DMS 273 (cell line): ENCODE data around the gene DEPDC1.
A peak's percentile ranks its signal among the peaks of the same experiment; 100 is the strongest.
"Not testable (repeated sequence)": the region's sequence is repeated elsewhere in the genome, so short reads cannot be mapped to it uniquely, and the experiment has no call there.

Source experiments
- DNase-seq: peaks from one replicate; lab custom pipeline; 2025; ENCODE audit not compliant: unreplicated experiment; lab: John Stamatoyannopoulos, UW

DEPDC1 gene, protein sequence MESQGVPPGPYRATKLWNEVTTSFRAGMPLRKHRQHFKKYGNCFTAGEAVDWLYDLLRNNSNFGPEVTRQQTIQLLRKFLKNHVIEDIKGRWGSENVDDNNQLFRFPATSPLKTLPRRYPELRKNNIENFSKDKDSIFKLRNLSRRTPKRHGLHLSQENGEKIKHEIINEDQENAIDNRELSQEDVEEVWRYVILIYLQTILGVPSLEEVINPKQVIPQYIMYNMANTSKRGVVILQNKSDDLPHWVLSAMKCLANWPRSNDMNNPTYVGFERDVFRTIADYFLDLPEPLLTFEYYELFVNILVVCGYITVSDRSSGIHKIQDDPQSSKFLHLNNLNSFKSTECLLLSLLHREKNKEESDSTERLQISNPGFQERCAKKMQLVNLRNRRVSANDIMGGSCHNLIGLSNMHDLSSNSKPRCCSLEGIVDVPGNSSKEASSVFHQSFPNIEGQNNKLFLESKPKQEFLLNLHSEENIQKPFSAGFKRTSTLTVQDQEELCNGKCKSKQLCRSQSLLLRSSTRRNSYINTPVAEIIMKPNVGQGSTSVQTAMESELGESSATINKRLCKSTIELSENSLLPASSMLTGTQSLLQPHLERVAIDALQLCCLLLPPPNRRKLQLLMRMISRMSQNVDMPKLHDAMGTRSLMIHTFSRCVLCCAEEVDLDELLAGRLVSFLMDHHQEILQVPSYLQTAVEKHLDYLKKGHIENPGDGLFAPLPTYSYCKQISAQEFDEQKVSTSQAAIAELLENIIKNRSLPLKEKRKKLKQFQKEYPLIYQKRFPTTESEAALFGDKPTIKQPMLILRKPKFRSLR

GRCh38 chr1:68496680-68497357 is at the start of gene DEPDC1:
Gene DEPDC1 (minus strand): TSS chr1:68497082. CDS start chr1:68496999, 83 bp downstream.
- peak; percentile 98 for DNase-seq

- no peak for DNase-seq
These were observed 47.8 kb upstream of the DEPDC1 start for GRCh38 chr1:68544651-68545050.

- DNase-seq, result no peak
These were observed 45.7 kb upstream of the DEPDC1 start for GRCh38 chr1:68542586-68542985.

DNA sequence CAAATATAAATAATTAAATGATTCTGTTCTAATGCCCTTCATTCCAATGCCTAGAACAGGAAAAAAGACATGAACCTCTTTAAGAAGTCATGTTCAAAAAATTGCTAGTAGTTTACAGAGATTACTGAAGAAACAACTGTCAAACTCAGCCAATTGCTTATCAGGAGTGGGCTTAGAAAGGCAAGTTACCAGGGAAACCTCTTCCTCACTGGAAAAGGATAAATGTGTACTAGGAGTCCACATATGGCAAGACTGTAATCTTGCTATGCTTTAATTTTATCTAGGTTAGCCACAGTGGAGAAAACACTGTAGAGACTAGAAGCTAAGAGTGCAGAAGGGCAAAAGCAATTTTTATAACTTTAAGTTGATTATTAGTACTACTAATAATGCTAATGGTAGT is 42.1 kb upstream of the DEPDC1 start:
- no peak for DNase-seq

DNA sequence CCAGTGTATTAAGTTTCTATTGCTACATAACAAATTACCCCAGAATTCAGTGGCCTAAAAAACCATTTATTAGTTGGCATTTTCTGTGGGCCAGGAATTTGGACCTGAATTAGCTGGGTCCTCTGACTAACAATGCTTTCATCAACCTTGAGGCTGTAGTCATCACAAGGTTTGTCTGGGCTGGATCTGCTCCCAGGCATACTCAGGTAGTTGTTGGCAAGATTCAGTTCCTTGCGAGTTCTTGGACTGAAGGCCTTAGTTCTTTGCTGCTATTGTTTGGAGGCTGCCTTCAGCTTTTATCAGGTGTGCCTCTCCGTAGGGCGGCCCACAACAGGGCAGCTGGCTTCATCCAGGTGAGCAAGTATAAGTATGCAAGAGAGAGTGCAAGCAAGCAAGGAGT is 31.4 kb upstream of the DEPDC1 start:
- DNase-seq, result no peak

DNA sequence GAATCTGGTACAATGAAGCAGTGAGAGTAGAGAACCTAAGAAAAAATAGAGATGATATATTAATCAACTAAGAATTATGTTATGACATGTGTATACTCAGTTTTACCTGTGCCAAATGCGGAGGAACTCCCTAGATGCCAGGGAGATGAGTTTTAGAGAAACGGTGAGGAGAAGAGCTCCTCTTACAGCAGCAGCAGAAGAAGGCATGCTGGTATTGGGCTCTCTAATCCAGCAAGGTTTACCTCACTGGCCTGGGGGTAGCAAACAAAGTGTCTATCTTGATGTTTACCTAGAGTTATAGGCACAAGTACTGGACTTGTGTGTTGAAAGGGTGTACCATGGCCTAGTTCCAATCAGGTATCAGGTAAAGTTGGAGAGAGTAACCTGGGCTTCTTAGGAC is 28.9 kb upstream of the DEPDC1 start:
- no peak for DNase-seq

- no peak for DNase-seq
These were observed 24.4 kb upstream of the DEPDC1 start for GRCh38 chr1:68521286-68521685.

DNA sequence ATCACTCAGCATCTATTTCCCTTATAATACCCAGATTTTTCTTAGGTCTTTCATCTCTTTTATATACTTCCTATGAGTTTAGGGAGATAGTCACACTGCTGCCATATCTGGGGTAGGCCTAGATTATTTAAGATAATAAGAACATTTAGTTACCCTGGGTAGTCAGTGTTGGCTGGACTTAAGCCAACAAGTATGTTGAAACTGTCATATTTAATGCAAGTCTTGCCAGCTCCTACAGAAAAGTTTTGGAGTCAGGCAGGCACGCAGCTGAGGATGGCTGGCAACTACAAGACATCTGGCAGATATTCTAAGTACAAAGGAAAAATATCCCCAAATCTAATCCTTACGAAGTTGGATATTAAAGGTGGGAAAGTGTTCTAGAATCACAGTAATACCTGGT is 19.2 kb upstream of the DEPDC1 start:
- DNase-seq, result peak; percentile 1

DNA sequence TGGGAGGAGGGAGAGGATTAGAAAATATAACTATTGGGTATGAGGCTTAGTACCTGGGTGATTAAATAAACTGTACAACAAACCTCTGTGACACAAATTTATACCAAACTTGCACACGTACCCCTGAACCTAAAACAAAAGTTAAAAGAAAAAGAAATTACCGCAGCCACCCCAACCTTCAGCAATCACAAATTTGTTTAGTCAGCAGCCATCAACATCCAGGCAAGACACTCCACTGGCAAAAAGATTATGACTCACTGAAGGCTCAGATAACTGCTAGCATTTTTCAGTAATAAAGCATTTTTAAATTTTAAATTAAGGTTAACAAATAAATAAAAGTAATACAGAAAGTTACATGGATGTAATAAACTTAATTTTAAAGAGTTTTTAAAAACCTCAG is 14.4 kb upstream of the DEPDC1 start:
- no peak for DNase-seq

DNA sequence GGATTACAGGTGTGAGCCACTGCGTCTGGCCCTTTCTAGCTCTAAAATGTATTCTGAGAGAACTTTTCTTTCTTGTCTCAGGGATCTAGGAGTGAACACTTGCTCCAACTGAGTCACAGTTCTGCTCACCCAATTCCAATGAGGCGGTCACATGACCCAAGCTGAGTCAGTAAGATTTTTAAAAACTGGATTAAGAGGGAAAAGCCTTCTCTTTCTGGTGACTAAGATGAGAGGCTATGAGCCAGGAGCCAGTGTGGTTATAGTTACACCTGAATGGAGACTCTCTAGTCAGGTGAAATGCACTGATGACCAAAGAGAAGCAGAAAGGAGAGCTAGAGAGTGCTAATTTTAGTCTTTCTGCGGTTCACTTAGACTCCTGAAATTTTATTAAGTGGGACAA is 9.5 kb upstream of the DEPDC1 start:
- DNase-seq, result no peak

- DNase-seq, result no peak
These were observed 6.2 kb upstream of the DEPDC1 start for GRCh38 chr1:68503085-68503484.

DNA sequence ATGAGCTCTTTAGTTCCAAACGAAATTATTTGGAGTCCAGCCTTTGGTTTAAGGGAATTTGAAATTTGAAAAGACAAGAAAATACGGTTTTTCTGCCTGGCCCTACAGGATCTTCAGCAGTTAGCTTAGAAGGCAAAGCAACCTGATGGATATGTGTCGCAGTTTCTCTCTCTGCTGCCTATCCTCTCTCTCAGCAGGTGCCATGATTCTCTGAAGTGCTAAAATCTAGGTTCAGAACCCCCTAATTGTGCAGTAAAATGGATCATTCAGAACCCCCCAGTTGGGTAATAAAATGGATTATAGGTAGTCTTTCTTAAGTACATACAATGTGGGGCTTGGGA is 446 bp upstream of the DEPDC1 start:
- DNase-seq, result no peak

- peak; percentile 48 for DNase-seq
These were observed 758 bp downstream of the DEPDC1 start for GRCh38 chr1:68495968-68496679.

GRCh38 chr1:68495532-68495931 is 1.4 kb downstream of the DEPDC1 start:
- peak; percentile 19 for DNase-seq

GRCh38 chr1:68493193-68493592 is 3.7 kb downstream of the DEPDC1 start:
- DNase-seq, result no peak

- not testable (repeated sequence) for DNase-seq
These were observed 4.6 kb downstream of the DEPDC1 start for GRCh38 chr1:68492255-68492654.

DNA sequence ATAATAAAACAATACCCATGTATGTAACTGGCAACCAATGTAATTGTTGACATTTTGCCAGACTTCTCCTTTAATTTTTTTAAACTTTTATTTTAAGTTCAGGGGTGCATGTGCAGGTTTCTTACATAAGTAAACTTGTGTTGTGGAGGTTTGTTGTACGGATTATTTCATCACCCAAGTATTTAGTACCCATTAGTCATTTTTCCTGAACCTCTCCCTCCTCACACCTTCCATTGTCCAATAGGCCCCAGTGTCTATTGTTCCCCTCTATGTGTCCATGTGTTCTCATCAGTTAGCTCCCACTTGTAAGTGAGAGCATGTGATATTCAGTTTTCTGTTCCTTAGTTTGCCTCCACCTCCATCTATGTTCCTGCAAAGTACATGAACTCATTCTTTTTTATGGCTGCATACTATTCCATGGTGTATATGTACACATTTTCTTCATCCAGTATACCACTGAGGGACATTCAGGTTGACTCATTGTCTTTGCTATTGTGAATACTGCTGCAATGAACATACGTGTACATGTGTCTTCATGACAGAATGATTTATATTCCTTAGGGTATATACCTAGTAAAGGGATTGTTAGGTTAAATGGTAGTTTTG is 6.7 kb downstream of the DEPDC1 start:
- no peak for DNase-seq

- no peak for DNase-seq
These were observed 11.4 kb downstream of the DEPDC1 start for GRCh38 chr1:68485431-68486022.

DNA sequence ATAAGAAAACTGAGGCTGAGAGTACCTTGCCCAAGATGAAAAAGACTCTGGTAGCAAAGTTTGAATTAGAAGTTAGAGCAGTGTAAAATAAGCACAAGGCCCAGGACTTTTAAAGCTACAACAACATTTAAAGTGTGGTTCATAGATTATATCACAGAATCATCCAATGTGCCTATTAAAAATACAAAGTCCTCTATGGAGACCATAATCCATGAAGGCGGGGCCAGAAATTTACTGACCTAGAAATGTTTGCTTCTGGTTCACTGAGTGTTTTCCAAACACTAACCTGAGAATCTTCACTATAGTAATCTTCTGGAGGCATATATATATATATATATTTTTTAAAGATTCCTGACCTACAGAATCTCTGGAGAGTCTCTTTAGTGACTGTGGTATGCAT is 12.3 kb downstream of the DEPDC1 start:
- DNase-seq, result no peak

GRCh38 chr1:68481041-68481440 is 15.8 kb downstream of the DEPDC1 start:
- no peak for DNase-seq
